H1 (cell line): ENCODE measurements around the gene CAMK2B. TPM values are rescaled to one million over a fixed set of nuclear protein-coding genes. Genes with fewer than 3 reads are reported as not detected.

Source experiments
- CTCF ChIA-PET: fragments of 300-600 bp; sonication (Branson Sonifier 250); formaldehyde crosslinking; loops from one replicate; lab custom pipeline; 2021; ENCODE audit not compliant: partially characterized antibody; lab: Charles Lee
- POLR2A ChIA-PET: fragments of 300-600 bp; sonication (Branson Sonifier 250); formaldehyde crosslinking; loops from one replicate; lab custom pipeline; 2021; ENCODE audit warnings: inconsistent platforms; ENCODE audit not compliant: partially characterized antibody; lab: Charles Lee
- DNase-seq, 2 experiments: peaks; one replicate each; pipeline versions ENCODE4 v3.0.0 to v3.0.0-alpha.2; 2010 to 2022; ENCODE audit warnings: low spot score in 2 of 2, low read depth in 1 of 2, mixed read lengths in 1 of 2
- FAIRE-seq: peaks from 2 replicates; lab custom pipeline; 2011; peaks lifted over from hg19 to GRCh38; lab: Jason Lieb, UNC
- H2AFZ ChIP-seq: 2 replicates; pipeline ENCODE4 v1.8.1; 2012; ENCODE audit warnings: low read length, inconsistent platforms
- H2AK5ac ChIP-seq: 2 replicates; pipeline ENCODE4 v1.6.1; 2013; ENCODE audit warnings: low read depth, low read length
- H2BK120ac ChIP-seq: replicated peaks from 2 replicates; pipeline ENCODE3; 2013; ENCODE audit warnings: low read depth, low read length, inconsistent platforms
- H2BK12ac ChIP-seq: 2 replicates; pipeline ENCODE4 v1.6.1; 2013; ENCODE audit warnings: low read depth, low read length
- H2BK15ac ChIP-seq: 2 replicates; pipeline ENCODE4 v1.6.1; 2013; ENCODE audit warnings: low read length
- H2BK20ac ChIP-seq: 2 replicates; pipeline ENCODE4 v1.6.1; 2013; ENCODE audit warnings: low read length
- H2BK5ac ChIP-seq: 2 replicates; pipeline ENCODE4 v1.6.1; 2013; ENCODE audit warnings: low read depth, low read length
- H3K14ac ChIP-seq: 2 replicates; pipeline ENCODE4 v1.6.1; 2013; ENCODE audit warnings: inconsistent platforms; ENCODE audit not compliant: insufficient read length
- H3K18ac ChIP-seq: 2 replicates; pipeline ENCODE4 v1.6.1; 2013; ENCODE audit warnings: low read length; ENCODE audit errors: extremely low read depth
- H3K23ac ChIP-seq: 2 replicates; pipeline ENCODE4 v1.6.1; 2013; ENCODE audit warnings: inconsistent platforms; ENCODE audit not compliant: insufficient read length
- H3K23me2 ChIP-seq: 2 replicates; pipeline ENCODE4 v1.6.1; 2013; ENCODE audit warnings: low read depth, low read length
- H3K27ac ChIP-seq: 2 replicates; pipeline ENCODE4 v1.6.1; 2011; ENCODE audit warnings: low read depth, low read length, inconsistent platforms
- H3K27me3 ChIP-seq, 4 experiments: replicated peaks in 1 of 4; 1 replicate in 1 of 4; 2 replicates in 3 of 4; pipeline versions ENCODE4 v1.6.1 to v1.8.1; 2011 to 2013; ENCODE audit warnings: low read length in 3 of 4, mild to moderate bottlenecking in 3 of 4, inconsistent platforms in 2 of 4, mixed read lengths in 2 of 4, moderate library complexity in 1 of 4; ENCODE audit not compliant: control insufficient read depth in 3 of 4, insufficient read depth in 3 of 4; ENCODE audit errors: extremely low read depth in 1 of 4
- H3K36me3 ChIP-seq, 4 experiments: 2 replicates each; pipeline versions ENCODE4 v1.6.1 to v1.8.1; 2011 to 2013; ENCODE audit warnings: mild to moderate bottlenecking in 4 of 4, low read length in 3 of 4, moderate library complexity in 2 of 4, control low read depth in 1 of 4, inconsistent platforms in 1 of 4; ENCODE audit not compliant: insufficient read depth in 4 of 4, control insufficient read depth in 2 of 4
- H3K4ac ChIP-seq: replicated peaks from 2 replicates; pipeline ENCODE3; 2013; ENCODE audit warnings: low read length, low read depth, mixed read lengths, inconsistent platforms; ENCODE audit not compliant: insufficient read length
- H3K4me1 ChIP-seq, 4 experiments: replicated peaks in 1 of 4; 1 replicate in 1 of 4; 2 replicates in 3 of 4; pipeline versions ENCODE4 v1.6.1 to v1.8.1; 2011 to 2013; ENCODE audit warnings: low read length in 3 of 4, inconsistent platforms in 2 of 4, mixed read lengths in 1 of 4; ENCODE audit not compliant: insufficient read depth in 4 of 4, control insufficient read depth in 3 of 4
- H3K4me2 ChIP-seq, 2 experiments: 2 replicates each; pipeline versions ENCODE4 v1.6.1 to v1.8.1; 2011 to 2013; ENCODE audit warnings: low read depth in 2 of 2, low read length in 2 of 2, control low read depth in 1 of 2, inconsistent platforms in 1 of 2, mild to moderate bottlenecking in 1 of 2; ENCODE audit not compliant: insufficient read depth in 1 of 2
- H3K4me3 ChIP-seq, 4 experiments: fragments of 200-600, 300-600 bp in 1 of 4; sonication (generic), shearing (Covaris generic), sonication (Bioruptor Twin) in 1 of 4; 2 replicates each; pipeline versions ENCODE4 v1.5.1 to v1.8.1; 2011 to 2016; ENCODE audit warnings: low read length in 4 of 4, low read depth in 3 of 4, control low read depth in 2 of 4, inconsistent platforms in 2 of 4, mild to moderate bottlenecking in 2 of 4, mixed read lengths in 1 of 4, moderate library complexity in 1 of 4; ENCODE audit not compliant: insufficient read depth in 2 of 4; ENCODE audit errors: extremely low read depth in 1 of 4
- H3K56ac ChIP-seq: replicated peaks from 2 replicates; pipeline ENCODE3; 2013; ENCODE audit warnings: low read depth, mild to moderate bottlenecking, mixed read lengths, low read length, inconsistent platforms; ENCODE audit not compliant: insufficient read length
- H3K79me1 ChIP-seq: 2 replicates; pipeline ENCODE4 v1.6.1; 2013; ENCODE audit warnings: low read depth, low read length, control low read depth
- H3K79me2 ChIP-seq, 2 experiments: 2 replicates each; pipeline versions ENCODE4 v1.6.1 to v1.8.1; 2012 to 2013; ENCODE audit warnings: low read length in 2 of 2, mild to moderate bottlenecking in 2 of 2, inconsistent platforms in 1 of 2; ENCODE audit not compliant: insufficient read depth in 2 of 2, control insufficient read depth in 1 of 2
- H3K9ac ChIP-seq, 4 experiments: replicated peaks in 1 of 4; 1 replicate in 1 of 4; 2 replicates in 3 of 4; pipeline versions ENCODE4 v1.6.1 to v1.8.1; 2011 to 2013; ENCODE audit warnings: low read depth in 3 of 4, low read length in 3 of 4, control low read depth in 2 of 4, mild to moderate bottlenecking in 2 of 4, moderate library complexity in 2 of 4, inconsistent platforms in 1 of 4; ENCODE audit errors: extremely low read depth in 1 of 4
- H3K9me3 ChIP-seq, 2 experiments: 2 replicates each; pipeline versions ENCODE4 v1.6.1 to v1.8.1; 2012 to 2013; ENCODE audit warnings: mild to moderate bottlenecking in 2 of 2, moderate library complexity in 2 of 2, control low read depth in 1 of 2, inconsistent platforms in 1 of 2, low read depth in 1 of 2, low read length in 1 of 2, mixed read lengths in 1 of 2; ENCODE audit not compliant: insufficient read depth in 2 of 2
- H4K20me1 ChIP-seq, 2 experiments: replicated peaks in 1 of 2; 2 replicates each; pipeline versions ENCODE3 to v1.8.1; 2011 to 2013; ENCODE audit warnings: inconsistent platforms in 2 of 2, low read length in 2 of 2, mild to moderate bottlenecking in 1 of 2; ENCODE audit not compliant: insufficient read depth in 2 of 2, control insufficient read depth in 1 of 2
- H4K5ac ChIP-seq: 2 replicates; pipeline ENCODE4 v1.6.1; 2013; ENCODE audit warnings: low read length, low read depth, mixed read lengths, inconsistent platforms; ENCODE audit not compliant: insufficient read length
- H4K8ac ChIP-seq: 2 replicates; pipeline ENCODE4 v1.8.0; 2013; ENCODE audit warnings: mild to moderate bottlenecking, moderate library complexity, low read length, inconsistent platforms; ENCODE audit not compliant: insufficient read depth; ENCODE audit errors: extremely low read depth
- H4K91ac ChIP-seq: replicated peaks from 2 replicates; pipeline ENCODE3; 2013; ENCODE audit warnings: low read length, mixed read lengths, inconsistent platforms; ENCODE audit not compliant: insufficient read length
- CTBP2 ChIP-seq: IDR thresholded peaks from 2 replicates; pipeline ENCODE4 v1.7.0; 2011; ENCODE audit warnings: borderline replicate concordance, mild to moderate bottlenecking, moderate library complexity, mixed read lengths, low read length; ENCODE audit not compliant: insufficient read depth, insufficient read length
- EZH2 ChIP-seq: fragments of 200-600 bp; sonication (generic); IDR thresholded peaks from 2 replicates; pipeline ENCODE4 v1.7.1; 2012; ENCODE audit warnings: low read depth, mild to moderate bottlenecking, moderate library complexity, low read length, inconsistent platforms; ENCODE audit not compliant: severe bottlenecking
- GABPA ChIP-seq: IDR thresholded peaks from 2 replicates; pipeline ENCODE4 v1.6.1; 2011; ENCODE audit warnings: mild to moderate bottlenecking, low read length, moderate library complexity, borderline replicate concordance; ENCODE audit not compliant: insufficient read depth
- HDAC6 ChIP-seq: IDR thresholded peaks from one replicate; pipeline ENCODE4 v1.7.1; 2012; ENCODE audit warnings: low read depth, mild to moderate bottlenecking, inconsistent platforms, low read length, moderate library complexity
- KDM1A ChIP-seq: fragments of 200-600, 300-600 bp; sonication (generic); IDR thresholded peaks from 2 replicates; pipeline ENCODE4 v1.7.1; 2016; ENCODE audit warnings: mild to moderate bottlenecking, low read length, borderline replicate concordance
- KDM5A ChIP-seq: fragments of 200-600 bp; IDR thresholded peaks from 2 replicates; pipeline ENCODE4 v1.7.1; 2012; ENCODE audit warnings: mild to moderate bottlenecking, low read length, inconsistent platforms, mixed read lengths
- POLR2AphosphoS5 ChIP-seq: IDR thresholded peaks from 2 replicates; pipeline ENCODE4 v1.6.1; 2011; ENCODE audit warnings: low read depth, low read length
- POU5F1 ChIP-seq: IDR thresholded peaks from 2 replicates; pipeline ENCODE4 v1.6.1; 2011; ENCODE audit warnings: low read depth, mild to moderate bottlenecking, low read length, moderate library complexity
- RFX5 ChIP-seq: IDR thresholded peaks from 2 replicates; pipeline ENCODE4 v1.6.1; 2011; ENCODE audit warnings: low read depth, low read length, improper control_type of control experiment, borderline replicate concordance
- TCF12 ChIP-seq: IDR thresholded peaks from 2 replicates; pipeline ENCODE4 v1.6.1; 2011; ENCODE audit warnings: low read depth, mild to moderate bottlenecking, low read length
- USF2 ChIP-seq: IDR thresholded peaks from 2 replicates; pipeline ENCODE4 v1.6.1; 2011; ENCODE audit warnings: low read length, improper control_type of control experiment
- ZNF274 ChIP-seq: IDR thresholded peaks from 2 replicates; pipeline ENCODE4 v1.7.0; 2012; ENCODE audit warnings: low read length, borderline replicate concordance; ENCODE audit errors: extremely low read depth
- WGBS, 2 experiments: shearing (Covaris generic) in 1 of 2; methylation state at CpG; one replicate each; pipeline versions ENCODE4 v1.1.6 to v1.1.7; 2013 to 2015; ENCODE audit warnings: low lambda C conversion rate in 2 of 2, mixed read lengths in 2 of 2, inconsistent platforms in 1 of 2, low coverage in 1 of 2, missing lambda C conversion rate in 1 of 2; ENCODE audit not compliant: insufficient replicate concordance in 2 of 2, insufficient coverage in 1 of 2, insufficient read length in 1 of 2; ENCODE audit errors: extremely low coverage in 1 of 2, missing lambda C conversion rate in 1 of 2; 5-methylcytosine and 5-hydroxymethylcytosine counted together
- polyA plus RNA-seq, 7 experiments: library from polyadenylated mRNA; depleted of rRNA in 3 of 7; stranded (reverse) in 5 of 7; unstranded in 2 of 7; fragments of >200 nt in 5 of 7; fragments of 200-250 nt in 2 of 7; gene quantifications; 1 replicate in 5 of 7; 2 replicates in 1 of 7; 4 replicates in 1 of 7; pipeline versions ENCODE4 v1.2.1 to v1.2.3, GENCODE V29; 2011 to 2013; ENCODE audit warnings: missing spikeins in 2 of 7, mixed read lengths in 2 of 7
- total RNA-seq: library from RNA; stranded (reverse); fragmentation: NEBNext Ultra II Directional; extraction: Animal tissue kit (Norgen Biotek cat#: 25700); gene quantifications from 2 replicates; pipeline ENCODE4 v1.2.1, GENCODE V29; 2021

Gene CAMK2B
- total and polyA plus RNA-seq, 2 of the 8 experiments (the other 6 are each of a cell fraction or from before 2014, with no cell fraction given): 0.05 to 0.15 TPM

- Histone ChIP-seq H4K8ac (no peak overlapping the region), H4K5ac (no peak overlapping the region), H3K56ac (no peak overlapping the region), H3K27me3 (peaks cover 0 to 25% (median 17%) of the 10 kb centered on the region in 4 experiments; a peak in 5 of 7 replicates), H2BK20ac (no peak overlapping the region), H3K4me1 (peaks cover 0 to 10% (median 5%) of the 10 kb centered on the region in 4 experiments; a peak in 5 of 7 replicates), H3K9me3 (no peaks in the 10 kb centered on the region), H3K36me3 (no peaks in the 10 kb centered on the region), H3K14ac (no peak overlapping the region), H3K9ac (no peak overlapping the region), H2AK5ac (no peak overlapping the region), H3K4me2 (no peak overlapping the region), H3K27ac (no peak overlapping the region), H2BK120ac (no peak overlapping the region), H3K4ac (no peak overlapping the region), H2AFZ (no peak overlapping the region), H2BK15ac (no peak overlapping the region), H3K23ac (no peak overlapping the region), H3K23me2 (no peaks in the 10 kb centered on the region; the same call in 1 of the 2 replicates), H4K20me1 (no peaks in the 10 kb centered on the region), H3K18ac (no peak overlapping the region), H3K79me1 (no peaks in the 10 kb centered on the region), H2BK5ac (no peak overlapping the region), H2BK12ac (no peak overlapping the region), H3K79me2 (no peaks in the 10 kb centered on the region), H3K4me3 (no peak overlapping the region), H4K91ac (no peak overlapping the region)
- DNase-seq (no peak), FAIRE-seq (no peak)
- ChIA-PET POLR2A (interaction anchor here (1.2 to 1.4 kb wide), 2 partner anchors 8 to 208 kb away, joined by 3 to 4 read pairs; partner anchors contain the start of gene PGAM2), CTCF (interaction anchor here (1.2 to 1.3 kb wide), 2 partner anchors 32 to 55 kb away, joined by 3 to 5 read pairs; no protein-coding TSS in a partner anchor)
- WGBS, 2 experiments: 73% methylated on average over 6 of the region's 6 CpGs; no CpG with 5 or more reads in 1 of the 2 experiments
- TF ChIP-seq POU5F1: no peak
- TF ChIP-seq ZNF274: no peak
- TF ChIP-seq USF2: no peak
- TF ChIP-seq KDM1A: no peak
- no peak for TF ChIP-seq HDAC6
- no peak for TF ChIP-seq RFX5
- TF ChIP-seq TCF12: no peak
- TF ChIP-seq CTBP2: no peak
- TF ChIP-seq POLR2AphosphoS5: no peak
- no peak for TF ChIP-seq GABPA
- no peak for TF ChIP-seq KDM5A
- no peak for TF ChIP-seq EZH2
Measured at GRCh38 chr7:44272981-44273380, 52.4 kb downstream of the CAMK2B start.
